ENCODE results near the gene THOC7. TPM values are rescaled to one million over a fixed set of nuclear protein-coding genes. Genes with fewer than 3 reads are reported as not detected.

The THOC7 gene
- total RNA-seq, 1 donor from 2014 or later: 41.9 TPM

GRCh38 chr3:63878394-63879060 is 14.9 kb upstream of the THOC7 start:
- no peak for DNase-seq

DNA sequence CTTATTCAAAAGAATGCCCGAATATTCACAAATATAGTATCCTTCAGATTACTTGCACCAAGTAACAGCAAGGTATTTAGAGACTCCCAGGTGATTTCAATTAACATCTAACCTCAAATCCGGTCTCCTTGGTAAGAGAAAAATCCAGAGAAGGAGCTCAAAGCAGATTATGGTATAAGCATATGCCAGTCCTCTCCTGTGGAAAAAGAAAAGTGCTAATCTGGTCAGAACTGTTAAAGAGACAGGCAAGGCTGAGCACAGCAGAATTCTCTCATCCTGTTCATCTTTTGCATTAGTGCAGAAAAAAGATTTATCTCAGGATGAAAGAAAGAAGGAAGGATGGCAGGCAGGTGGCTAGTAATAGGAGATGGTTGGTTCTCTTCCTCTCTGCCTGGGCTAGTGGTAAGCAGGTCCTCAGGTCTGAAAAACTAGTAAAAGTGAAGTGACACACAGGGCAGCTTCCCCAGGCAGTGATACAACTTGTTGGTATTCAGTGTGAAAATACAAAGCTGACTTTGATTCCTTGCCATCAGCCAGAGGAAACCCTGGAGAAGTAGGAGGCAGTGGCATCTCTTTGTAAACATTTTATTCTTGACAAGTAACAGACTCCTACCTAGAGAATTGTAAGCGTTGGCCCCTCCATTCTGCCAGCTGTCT is 14.3 kb upstream of the THOC7 start:
- no peak for DNase-seq

GRCh38 chr3:63876260-63876659 is 12.7 kb upstream of the THOC7 start:
- no peak for DNase-seq

- no peak for DNase-seq
These were observed 11.9 kb upstream of the THOC7 start for GRCh38 chr3:63875510-63875909.

GRCh38 chr3:63874769-63875168 is 11.2 kb upstream of the THOC7 start:
- DNase-seq: no peak

- no peak for DNase-seq
These were observed 8.7 kb upstream of the THOC7 start for GRCh38 chr3:63872135-63872924.

GRCh38 chr3:63870615-63871005 is 7.0 kb upstream of the THOC7 start:
- peak; percentile 43 for DNase-seq

DNA sequence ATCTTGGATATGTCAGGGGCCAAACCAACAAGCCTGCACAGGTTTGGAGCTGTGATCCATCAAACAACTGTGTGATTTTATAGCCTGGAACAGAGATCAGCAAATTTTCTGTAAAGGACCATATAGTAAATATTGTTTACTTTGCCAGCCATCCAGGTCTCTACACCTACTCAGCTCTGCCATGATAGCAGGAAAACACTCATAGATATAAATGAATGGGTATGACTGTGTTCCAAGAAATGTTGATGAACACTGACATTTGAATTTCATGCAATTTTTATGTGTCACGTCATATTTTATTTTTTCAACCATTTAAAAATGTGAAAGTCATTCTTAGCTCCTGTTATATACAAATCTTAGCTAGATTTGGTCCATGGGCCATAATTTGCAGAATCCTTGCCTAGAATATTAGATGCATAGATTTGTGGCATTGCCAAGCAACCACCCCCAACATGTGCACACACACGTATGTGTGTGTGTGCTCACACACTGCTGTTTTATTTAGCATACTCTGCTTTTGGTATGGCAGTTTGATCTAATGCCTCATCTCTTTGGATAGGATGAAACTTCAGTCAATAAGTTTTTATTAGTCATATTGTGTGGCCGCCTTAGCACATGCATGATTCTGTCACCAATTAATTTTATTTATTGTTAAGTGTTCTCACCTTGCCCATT is 6.5 kb upstream of the THOC7 start:
- no peak for DNase-seq

DNA sequence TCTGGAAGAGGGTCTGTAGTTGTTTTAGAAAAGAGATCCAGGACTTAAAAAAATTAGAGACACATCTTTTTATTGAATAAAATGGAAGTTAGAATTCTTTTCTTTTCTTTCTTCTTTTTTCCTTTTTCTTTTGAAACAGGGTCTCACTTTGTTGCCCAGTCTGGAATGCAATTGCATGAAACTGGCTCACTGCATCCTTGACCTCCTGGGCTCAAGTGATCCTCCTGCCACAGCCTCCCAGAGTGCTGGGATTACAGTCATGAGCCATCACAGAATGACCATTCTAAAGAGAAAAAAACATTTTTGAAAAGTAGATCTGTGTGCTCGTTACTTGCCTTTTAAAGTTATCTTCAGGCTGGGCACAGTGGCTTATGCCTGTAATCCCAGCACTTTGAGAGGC is 3.6 kb upstream of the THOC7 start:
- DNase-seq: no peak

DNA sequence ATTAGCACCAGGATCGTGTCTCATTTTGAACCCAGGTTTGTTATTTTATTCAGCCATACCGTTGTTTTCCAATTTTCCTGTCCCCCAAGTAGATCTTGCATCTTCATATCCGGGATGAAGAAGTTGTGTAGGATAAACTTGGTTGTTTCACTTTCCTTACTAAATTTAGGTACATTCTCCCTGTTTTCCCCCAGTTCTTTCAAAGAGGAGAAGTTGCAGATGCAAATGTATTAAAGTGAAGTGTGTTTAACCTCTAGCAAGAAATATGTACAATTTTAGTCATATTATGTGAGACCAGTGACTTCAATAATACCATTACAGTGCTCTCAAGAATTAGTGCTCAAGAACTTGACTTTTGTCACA is 1.3 kb upstream of the THOC7 start:
- no peak for DNase-seq

DNA sequence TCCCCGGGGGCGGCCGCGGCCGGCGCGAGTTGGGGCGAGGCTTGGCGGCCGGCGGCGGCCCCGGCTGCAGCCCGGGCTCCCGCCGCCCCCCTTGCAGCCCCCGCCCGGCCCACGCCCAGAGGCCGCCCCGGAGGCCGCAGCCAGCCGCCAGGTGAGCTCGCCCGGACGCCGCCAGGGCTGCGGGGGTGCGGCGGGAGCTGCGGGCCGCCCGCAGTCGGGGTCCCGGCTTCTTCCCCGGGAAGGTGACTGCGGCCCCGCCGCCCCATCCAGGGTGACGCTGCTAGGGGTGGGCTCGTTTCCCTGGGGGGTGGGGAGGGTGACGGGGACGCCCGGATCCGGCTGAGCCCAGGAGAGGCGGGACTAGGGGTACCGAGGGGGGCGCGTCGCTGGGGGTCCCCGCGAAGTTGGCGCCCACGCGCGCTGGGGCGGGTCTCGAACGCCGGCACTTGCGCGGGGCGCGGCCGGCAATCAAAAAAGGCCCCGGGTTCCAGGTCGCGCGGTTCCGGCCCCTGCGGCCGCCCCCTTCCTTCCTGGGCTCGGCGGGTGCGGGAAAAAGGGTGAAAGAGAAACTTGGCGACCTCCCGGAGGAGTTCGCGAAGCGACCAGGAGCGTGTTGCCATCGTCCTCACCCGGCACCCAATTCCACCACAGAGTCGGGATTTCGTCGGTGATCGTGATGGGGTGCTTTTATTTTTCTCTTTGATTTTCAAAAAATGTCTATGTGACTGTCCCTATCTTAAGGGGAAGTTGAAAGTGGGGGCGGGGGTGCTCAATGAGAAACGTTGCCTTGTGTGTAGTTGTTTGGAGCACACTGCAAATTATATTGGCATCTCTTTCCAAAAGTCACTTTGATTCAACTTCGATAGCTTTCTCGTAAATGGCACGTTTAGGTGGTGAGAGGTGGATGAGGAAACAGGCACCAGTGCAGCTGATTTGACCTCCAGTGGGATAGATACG is 681 bp upstream of the THOC7 start:
- peak; percentile 40 for DNase-seq

DNA sequence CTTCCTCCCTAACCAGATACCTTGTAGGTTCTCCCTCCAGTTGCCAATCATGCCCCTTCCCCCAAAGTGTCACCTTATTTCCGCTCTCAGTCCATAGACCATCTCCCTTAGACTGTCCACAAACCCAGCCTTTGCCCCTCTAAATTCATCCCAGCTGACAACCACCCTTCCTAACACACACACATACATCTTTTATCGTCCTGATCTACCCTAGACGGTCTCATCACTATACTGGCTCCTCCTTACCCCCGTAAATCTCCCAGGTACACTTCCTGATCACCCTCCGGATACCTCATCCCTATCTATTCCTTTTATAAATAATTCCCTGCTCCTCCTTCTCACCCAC is 828 bp downstream of the THOC7 start:
- no peak for DNase-seq

DNA sequence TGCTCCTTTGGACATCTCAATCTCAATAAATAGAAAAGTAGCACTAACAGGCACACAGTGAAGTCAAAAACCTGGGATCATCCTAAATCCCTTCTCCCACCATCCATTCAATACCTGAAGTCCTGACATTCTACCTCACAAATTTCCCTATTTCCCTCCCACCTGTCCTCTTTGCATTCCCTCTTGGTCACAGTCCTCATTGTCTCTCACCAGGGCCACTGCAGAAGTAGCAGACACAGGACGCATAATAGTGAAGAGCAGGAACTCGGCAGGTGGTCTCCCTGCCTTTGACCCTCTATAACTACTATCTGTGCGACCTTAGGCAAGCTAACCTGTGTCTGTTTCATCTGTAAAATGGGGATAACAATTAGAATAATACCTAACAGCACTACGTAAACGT is 2.3 kb downstream of the THOC7 start:
- DNase-seq: no peak

GRCh38 chr3:63860776-63861175 is 2.8 kb downstream of the THOC7 start:
- DNase-seq: no peak

- DNase-seq: peak; percentile 48
These were observed 6.3 kb downstream of the THOC7 start for GRCh38 chr3:63857311-63857710.

- DNase-seq: no peak
These were observed 8.2 kb downstream of the THOC7 start for GRCh38 chr3:63855333-63855940.

DNA sequence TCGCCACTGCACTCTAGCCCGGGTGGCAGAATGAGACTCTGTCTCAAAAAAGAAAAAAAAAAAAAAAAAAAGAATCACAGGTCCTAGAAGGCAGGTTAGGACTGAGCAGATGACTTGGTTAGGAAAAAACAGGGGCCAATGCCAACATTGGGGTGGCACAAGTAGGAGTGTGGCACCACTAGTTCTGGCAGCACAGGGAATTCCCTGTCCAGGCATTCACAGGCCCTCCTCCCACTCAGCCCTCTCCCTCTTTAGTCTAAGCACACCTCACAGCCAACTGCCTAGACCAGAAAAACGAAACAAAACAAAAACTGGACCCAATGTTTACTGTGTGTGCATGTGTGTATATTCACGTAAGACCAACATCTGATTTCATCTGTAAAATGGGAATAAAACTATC is 10.5 kb downstream of the THOC7 start:
- no peak for DNase-seq

DNA sequence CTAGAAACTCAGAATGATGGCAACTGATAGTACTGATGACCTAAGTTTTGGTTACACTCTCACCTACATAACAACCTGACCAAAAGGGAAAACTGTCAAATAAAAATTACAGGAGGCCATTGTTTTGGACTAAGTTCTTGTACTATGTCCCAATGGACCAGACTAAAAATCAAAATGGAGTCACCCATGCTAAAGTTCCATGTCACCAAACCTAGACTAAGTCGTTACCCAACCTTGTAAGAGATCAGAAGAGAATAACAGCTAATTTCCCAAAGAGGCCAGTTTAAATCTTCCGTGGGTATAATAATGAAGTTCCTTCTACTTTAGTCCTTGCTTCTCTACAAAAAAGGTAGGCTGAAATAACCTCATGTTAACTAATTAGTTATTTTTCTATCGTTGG is 12.3 kb downstream of the THOC7 start:
- no peak for DNase-seq

GRCh38 chr3:63849175-63849574 is 14.4 kb downstream of the THOC7 start:
- DNase-seq: no peak

DNA sequence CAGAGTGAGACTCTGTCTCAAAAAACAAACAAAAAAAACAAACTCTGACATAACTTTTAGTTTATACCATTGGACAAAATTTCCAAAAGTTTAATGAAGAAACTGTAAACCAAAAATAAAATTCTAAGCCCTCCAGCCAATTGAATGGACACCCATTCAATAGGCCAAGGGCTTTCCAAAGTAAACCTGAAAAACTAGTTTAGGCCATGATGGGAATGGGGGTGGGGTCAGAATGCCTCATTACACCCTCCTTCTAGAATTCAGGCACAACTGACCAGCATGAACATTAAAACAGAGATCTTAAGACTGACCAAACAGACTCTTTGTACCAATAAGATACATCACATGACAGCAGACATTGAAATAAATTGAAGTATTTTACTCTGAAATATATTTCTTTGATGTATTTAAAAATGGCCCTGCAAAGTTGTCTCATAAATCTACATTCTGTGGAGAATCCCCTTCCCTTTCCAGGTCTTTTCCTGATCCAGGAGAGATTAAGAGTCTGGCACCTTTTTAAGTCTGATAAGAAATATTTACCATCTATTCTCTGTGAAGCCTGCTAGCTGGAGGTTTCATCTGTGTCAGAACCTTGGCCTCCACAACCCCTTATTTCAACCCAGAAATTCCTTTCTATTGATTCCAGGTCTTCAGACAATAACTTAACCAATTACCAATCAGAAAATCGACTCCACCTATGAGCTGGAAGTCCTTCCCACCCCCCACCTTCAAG is 15.7 kb downstream of the THOC7 start:
- no peak for DNase-seq

DNA sequence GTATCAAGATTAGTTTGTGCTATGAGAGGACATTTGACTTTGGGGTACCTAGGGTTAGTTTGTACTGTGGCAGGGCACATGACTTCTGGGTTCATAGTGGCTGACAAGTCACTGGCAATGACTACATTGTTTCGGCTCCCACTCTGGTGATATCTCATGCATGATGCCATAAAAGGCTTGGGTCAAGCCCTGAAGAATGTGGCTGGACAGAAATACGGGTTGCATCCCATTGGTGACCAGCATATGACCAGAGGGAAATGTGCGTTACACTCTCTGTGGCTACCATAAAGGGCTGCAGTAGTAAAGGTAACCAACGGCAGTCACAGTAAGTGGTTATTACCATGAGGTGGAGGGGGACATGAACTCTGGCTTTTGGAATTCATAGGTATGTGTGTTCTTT is 18.4 kb downstream of the THOC7 start:
- DNase-seq: no peak

Measured in dermis blood vessel endothelial cell (primary cell).